SK-N-SH (cell line): ENCODE measurements around the gene LRMDA. TPM values are rescaled to one million over a fixed set of nuclear protein-coding genes. Genes with fewer than 3 reads are reported as not detected.

Source experiments
- CTCF ChIA-PET: fragments of 300-600, 350-600 bp; formaldehyde crosslinking; extraction: SDS; loops from one replicate; lab custom pipeline; 2021; lab: Yijun Ruan, JAX
- POLR2A ChIA-PET: fragments of 350-600 bp; sonication (Branson Sonifier 250); formaldehyde crosslinking; extraction: SDS; loops from one replicate; lab custom pipeline; 2020; ENCODE audit warnings: antibody characterized with exemption, inconsistent platforms; lab: Yijun Ruan, JAX
- DNase-seq: peaks from one replicate; pipeline ENCODE4 v3.0.0; 2012
- H2AFZ ChIP-seq: fragments of 200-600 bp; sonication (generic); 2 replicates; pipeline ENCODE4 v1.8.1; 2016; ENCODE audit warnings: antibody characterized with exemption, mild to moderate bottlenecking, low read depth
- H3F3A ChIP-seq: fragments of 200-600 bp; sonication (generic); replicated peaks from 2 replicates; pipeline ENCODE3; 2016; ENCODE audit warnings: antibody characterized with exemption, mild to moderate bottlenecking; ENCODE audit not compliant: insufficient read depth
- H3K27ac ChIP-seq, 2 experiments: fragments of 200-500 bp in 1 of 2; fragments of 200-600 bp in 1 of 2; sonication (Bioruptor generic) in 1 of 2; sonication (generic), shearing (Covaris generic) in 1 of 2; 2 replicates each; pipeline versions ENCODE4 v1.5.1 to v1.6.1; 2014 to 2016; ENCODE audit warnings: low read depth in 2 of 2, inconsistent platforms in 1 of 2, low read length in 1 of 2, mild to moderate bottlenecking in 1 of 2, mixed read lengths in 1 of 2
- H3K27me3 ChIP-seq: fragments of 200-600 bp; sonication (generic), shearing (Covaris generic); 2 replicates; pipeline ENCODE4 v1.6.1; 2016; ENCODE audit warnings: mixed run types; ENCODE audit not compliant: insufficient read depth
- H3K36me3 ChIP-seq, 2 experiments: fragments of 200-500 bp in 1 of 2; fragments of 200-600 bp in 1 of 2; sonication (Bioruptor generic) in 1 of 2; sonication (generic) in 1 of 2; replicated peaks in 1 of 2; 2 replicates each; pipeline versions ENCODE3 to v1.5.1; 2014 to 2016; ENCODE audit warnings: low read length in 1 of 2, mild to moderate bottlenecking in 1 of 2; ENCODE audit not compliant: insufficient read depth in 2 of 2, control insufficient read depth in 1 of 2
- H3K4me1 ChIP-seq, 2 experiments: fragments of 200-500 bp in 1 of 2; fragments of 200-600 bp in 1 of 2; sonication (Bioruptor generic) in 1 of 2; sonication (generic), shearing (Covaris generic) in 1 of 2; 2 replicates each; pipeline versions ENCODE4 v1.5.1 to v1.6.1; 2014 to 2016; ENCODE audit warnings: low read depth in 1 of 2, low read length in 1 of 2, mixed run types in 1 of 2; ENCODE audit not compliant: insufficient read depth in 2 of 2, control insufficient read depth in 1 of 2
- H3K4me2 ChIP-seq: fragments of 200-600 bp; sonication (generic), shearing (Covaris generic); 2 replicates; pipeline ENCODE4 v1.6.1; 2017; ENCODE audit warnings: mixed run types
- H3K4me3 ChIP-seq, 2 experiments: fragments of 200-500 bp in 1 of 2; fragments of 200-600 bp in 1 of 2; sonication (Bioruptor generic) in 1 of 2; sonication (generic), shearing (Covaris generic) in 1 of 2; 2 replicates each; pipeline versions ENCODE4 v1.5.1 to v1.8.1; 2014 to 2016; ENCODE audit warnings: low read depth in 2 of 2, inconsistent platforms in 1 of 2, low read length in 1 of 2, mild to moderate bottlenecking in 1 of 2, mixed read lengths in 1 of 2, moderate library complexity in 1 of 2
- H3K79me2 ChIP-seq: fragments of 200-600 bp; sonication (generic); 2 replicates; pipeline ENCODE4 v1.8.1; 2017; ENCODE audit warnings: mild to moderate bottlenecking; ENCODE audit not compliant: insufficient read depth
- H3K9ac ChIP-seq: fragments of 200-600 bp; sonication (generic); 2 replicates; pipeline ENCODE4 v1.6.1; 2017; ENCODE audit warnings: mixed run types
- H3K9me2 ChIP-seq: fragments of 200-600 bp; sonication (generic); 2 replicates; pipeline ENCODE4 v1.6.1; 2017; ENCODE audit warnings: mixed run types
- H3K9me3 ChIP-seq: fragments of 200-600 bp; sonication (generic); 2 replicates; pipeline ENCODE4 v1.6.1; 2017; ENCODE audit warnings: mixed run types, mild to moderate bottlenecking, moderate library complexity
- H4K20me1 ChIP-seq: fragments of 200-600 bp; sonication (generic); 2 replicates; pipeline ENCODE4 v1.6.1; 2017; ENCODE audit warnings: mild to moderate bottlenecking, mixed run types; ENCODE audit not compliant: insufficient read depth
- FOSL2 ChIP-seq: IDR thresholded peaks from 2 replicates; pipeline ENCODE4 v1.4.0; 2012; ENCODE audit warnings: low read depth, mild to moderate bottlenecking, moderate library complexity, borderline replicate concordance
- FOXJ3 ChIP-seq: sonication (generic); formaldehyde crosslinking; IDR thresholded peaks from 2 replicates; pipeline ENCODE4 v1.5.1; 2020; ENCODE audit warnings: mild to moderate bottlenecking, missing genetic modification reagents
- GABPA ChIP-seq: IDR thresholded peaks from 2 replicates; pipeline ENCODE4 v1.4.0; 2012; ENCODE audit warnings: low read depth, mild to moderate bottlenecking
- GATA2 ChIP-seq: sonication (generic); formaldehyde crosslinking; IDR thresholded peaks from 2 replicates; pipeline ENCODE4 v1.5.0; 2020; ENCODE audit warnings: mild to moderate bottlenecking, missing genetic modification reagents
- IRF3 ChIP-seq: fragments of 150-350 bp; IDR thresholded peaks from 2 replicates; pipeline ENCODE4 v1.6.1; 2016; ENCODE audit warnings: mild to moderate bottlenecking, low read depth, low read length
- JUND ChIP-seq: IDR thresholded peaks from 2 replicates; pipeline ENCODE4 v1.4.0; 2012
- PBX3 ChIP-seq: IDR thresholded peaks from 2 replicates; pipeline ENCODE4; 2012
- RAD21 ChIP-seq: IDR thresholded peaks from 2 replicates; pipeline ENCODE4 v1.6.1; 2012; ENCODE audit warnings: mild to moderate bottlenecking, low read length
- RCOR1 ChIP-seq: fragments of 150-350 bp; IDR thresholded peaks from 2 replicates; pipeline ENCODE4 v1.6.1; 2017; ENCODE audit warnings: antibody characterized with exemption, low read length
- REST ChIP-seq: IDR thresholded peaks from 2 replicates; pipeline ENCODE4 v1.6.1; 2012; ENCODE audit warnings: mild to moderate bottlenecking, low read depth, low read length, moderate library complexity
- RXRA ChIP-seq: IDR thresholded peaks from 2 replicates; pipeline ENCODE4 v1.4.0; 2012; ENCODE audit warnings: low read depth, mild to moderate bottlenecking, borderline replicate concordance
- TCF12 ChIP-seq: IDR thresholded peaks from 2 replicates; pipeline ENCODE4 v1.4.0; 2012
- USF2 ChIP-seq: fragments of 150-350 bp; IDR thresholded peaks from 2 replicates; pipeline ENCODE4 v1.6.1; 2017; ENCODE audit warnings: antibody characterized with exemption, low read length, low read depth, borderline replicate concordance
- WGBS: methylation state at CpG from one replicate; pipeline ENCODE4 v1.1.6; 2017; ENCODE audit warnings: low lambda C conversion rate; 5-methylcytosine and 5-hydroxymethylcytosine counted together
- polyA plus RNA-seq, 3 experiments: library from polyadenylated mRNA; depleted of rRNA; stranded (reverse); fragments of >200 nt; gene quantifications; 2 replicates each; pipeline ENCODE4 v1.2.3, GENCODE V29; 2012

Gene LRMDA
- polyA plus RNA-seq, 1 of the 3 experiments (the other 2 are of a cell fraction) = 0.95 TPM

GRCh38 chr10:76038696-76039095 is 607.3 kb downstream of the LRMDA start (continued):
- no peak for TF ChIP-seq USF2

GRCh38 chr10:76040107-76040829 is 608.8 kb downstream of the LRMDA start:
- Histone ChIP-seq H3K27me3 (no peaks in the 10 kb centered on the region), H3K9me2 (no peaks in the 10 kb centered on the region), H3K9ac (no peak overlapping the region), H3K4me3 (no peak overlapping the region), H3K27ac (no peak overlapping the region), H3K4me2 (no peak overlapping the region), H3K79me2 (no peaks in the 10 kb centered on the region), H3K36me3 (no peaks in the 10 kb centered on the region), H3K9me3 (no peaks in the 10 kb centered on the region), H3F3A (no peaks in the 10 kb centered on the region), H3K4me1 (peaks cover 0 to 6% of the 10 kb centered on the region in 2 experiments; a peak in 2 of 4 replicates), H4K20me1 (no peaks in the 10 kb centered on the region), H2AFZ (no peak overlapping the region)
- ChIA-PET CTCF (interaction anchor here (0.5 to 2.8 kb wide), 3 partner anchors 179 to 965 kb away, joined by 3 to 10 read pairs (median 4); no protein-coding TSS in a partner anchor), POLR2A (no interaction called here)
- TF ChIP-seq RAD21 = peak; percentile 38
- no peak for TF ChIP-seq FOSL2
- DNase-seq = no peak
- 76% methylated on average over 6 of the region's 6 CpGs for WGBS

GRCh38 chr10:76040830-76041220 is 609.4 kb downstream of the LRMDA start:
- no peak overlapping the region for H3K4me3 ChIP-seq
- no peaks in the 10 kb centered on the region for H3K9me3 ChIP-seq
- CTCF ChIA-PET = interaction anchor here (1.0 to 2.8 kb wide), 2 partner anchors 206 to 263 kb away, joined by 3 to 10 read pairs; no protein-coding TSS in a partner anchor
- DNase-seq = no peak
- H2AFZ ChIP-seq = no peak overlapping the region
- no peak overlapping the region for H3K4me2 ChIP-seq
- H3K27me3 ChIP-seq = no peaks in the 10 kb centered on the region
- no peak overlapping the region for H3K27ac ChIP-seq
- H3K79me2 ChIP-seq = no peaks in the 10 kb centered on the region
- TF ChIP-seq RXRA = no peak
- TF ChIP-seq FOXJ3 (CRISPR knock-in tag) = no peak
- no peak for TF ChIP-seq GABPA
- TF ChIP-seq RAD21 = no peak
- TF ChIP-seq FOSL2 = no peak
- TF ChIP-seq TCF12 = no peak
- TF ChIP-seq REST = no peak
- no peak for TF ChIP-seq GATA2 (CRISPR knock-in tag)
- TF ChIP-seq IRF3 = no peak
- TF ChIP-seq PBX3 = no peak
- TF ChIP-seq RCOR1 = no peak
- no peak for TF ChIP-seq JUND
- TF ChIP-seq, all 33 proteins: peak for 0
- H3K36me3 ChIP-seq = no peaks in the 10 kb centered on the region
- H3K9ac ChIP-seq = no peak overlapping the region
- POLR2A ChIA-PET = no interaction called here
- H3K4me1 ChIP-seq = peaks cover 0 to 1% of the 10 kb centered on the region in 2 experiments; a peak in 1 of 4 replicates
- H3F3A ChIP-seq = no peaks in the 10 kb centered on the region
- WGBS = 77% methylated on average over 6 of the region's 6 CpGs
- H3K9me2 ChIP-seq = no peaks in the 10 kb centered on the region
- no peaks in the 10 kb centered on the region for H4K20me1 ChIP-seq
